Osteocyte (in vitro differentiated cells): ENCODE results near the gene SNX1. TPM values are rescaled to one million over a fixed set of nuclear protein-coding genes. Genes with fewer than 3 reads are reported as not detected.

ENCODE experiments used
- DNase-seq: peaks from one replicate; pipeline ENCODE4 v3.0.0; 2021; ENCODE audit warnings: mixed read lengths; ENCODE audit not compliant: unreplicated experiment; ENCODE audit errors: extremely low spot score
- H3K27ac Mint-ChIP-seq: one replicate; pipeline ENCODE4 v1.8.0; 2021; ENCODE audit warnings: mild to moderate bottlenecking, mixed read lengths; ENCODE audit not compliant: unreplicated experiment
- H3K27me3 Mint-ChIP-seq: one replicate; pipeline ENCODE4 v1.8.0; 2021; ENCODE audit warnings: mixed read lengths; ENCODE audit not compliant: unreplicated experiment
- H3K36me3 Mint-ChIP-seq: one replicate; pipeline ENCODE4 v1.8.0; 2021; ENCODE audit warnings: mixed read lengths; ENCODE audit not compliant: unreplicated experiment
- H3K4me1 Mint-ChIP-seq: one replicate; pipeline ENCODE4 v1.8.0; 2021; ENCODE audit warnings: mixed read lengths; ENCODE audit not compliant: unreplicated experiment
- H3K4me3 Mint-ChIP-seq: one replicate; pipeline ENCODE4 v1.8.0; 2021; ENCODE audit warnings: mild to moderate bottlenecking, moderate library complexity, mixed read lengths; ENCODE audit not compliant: unreplicated experiment
- H3K9me3 Mint-ChIP-seq: one replicate; pipeline ENCODE4 v1.8.0; 2021; ENCODE audit warnings: mixed read lengths; ENCODE audit not compliant: unreplicated experiment
- total RNA-seq: library from RNA; stranded (reverse); gene quantifications from 2 replicates; pipeline ENCODE4 v1.2.1, GENCODE V29; 2021
- TF ChIP-seq, protein P1 (sequence below): fragments of 200-600 bp; sonication (generic); IDR thresholded peaks from 2 replicates; pipeline ENCODE4 v1.5.0; 2021; ENCODE audit warnings: antibody characterized with exemption, mild to moderate bottlenecking, moderate library complexity

Gene SNX1
- total RNA-seq, 1 donor from 2014 or later: 101 TPM

DNA sequence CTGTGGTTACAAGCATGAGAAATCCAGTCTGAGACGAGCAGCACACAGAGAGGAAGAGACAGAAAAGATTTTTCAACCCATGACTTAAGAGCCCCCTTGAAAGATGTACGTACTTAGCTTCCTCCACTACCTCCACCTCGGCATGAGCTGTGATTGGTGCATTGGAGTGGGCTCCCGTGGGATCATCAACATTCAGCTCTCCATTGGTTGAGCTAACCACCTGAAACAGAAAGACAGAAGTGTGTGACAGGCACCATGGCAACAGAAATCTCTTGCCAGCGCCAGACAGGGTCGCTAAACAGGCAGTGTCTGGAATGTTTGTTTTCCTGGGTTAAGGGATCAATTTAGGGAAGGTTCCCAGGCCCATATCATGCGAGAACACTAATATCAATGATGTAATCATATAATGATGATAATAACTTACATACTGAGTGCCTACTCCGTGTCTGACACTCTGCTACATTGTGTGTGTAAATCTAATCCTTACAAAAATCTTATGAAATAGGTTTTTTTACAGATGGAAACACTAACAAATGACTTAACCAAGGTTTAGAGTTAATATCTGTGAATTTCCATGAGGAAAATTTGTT lies 84.5 kb downstream of the SNX1 start:
- Mint-ChIP-seq H3K27ac (no peak overlapping the region), H3K36me3 (peaks cover 14% of the 10 kb centered on the region), H3K4me3 (no peak overlapping the region), H3K9me3 (no peaks in the 10 kb centered on the region), H3K4me1 (no peaks in the 10 kb centered on the region), H3K27me3 (no peaks in the 10 kb centered on the region)
- no peak for DNase-seq
- TF ChIP-seq, protein P1, sequence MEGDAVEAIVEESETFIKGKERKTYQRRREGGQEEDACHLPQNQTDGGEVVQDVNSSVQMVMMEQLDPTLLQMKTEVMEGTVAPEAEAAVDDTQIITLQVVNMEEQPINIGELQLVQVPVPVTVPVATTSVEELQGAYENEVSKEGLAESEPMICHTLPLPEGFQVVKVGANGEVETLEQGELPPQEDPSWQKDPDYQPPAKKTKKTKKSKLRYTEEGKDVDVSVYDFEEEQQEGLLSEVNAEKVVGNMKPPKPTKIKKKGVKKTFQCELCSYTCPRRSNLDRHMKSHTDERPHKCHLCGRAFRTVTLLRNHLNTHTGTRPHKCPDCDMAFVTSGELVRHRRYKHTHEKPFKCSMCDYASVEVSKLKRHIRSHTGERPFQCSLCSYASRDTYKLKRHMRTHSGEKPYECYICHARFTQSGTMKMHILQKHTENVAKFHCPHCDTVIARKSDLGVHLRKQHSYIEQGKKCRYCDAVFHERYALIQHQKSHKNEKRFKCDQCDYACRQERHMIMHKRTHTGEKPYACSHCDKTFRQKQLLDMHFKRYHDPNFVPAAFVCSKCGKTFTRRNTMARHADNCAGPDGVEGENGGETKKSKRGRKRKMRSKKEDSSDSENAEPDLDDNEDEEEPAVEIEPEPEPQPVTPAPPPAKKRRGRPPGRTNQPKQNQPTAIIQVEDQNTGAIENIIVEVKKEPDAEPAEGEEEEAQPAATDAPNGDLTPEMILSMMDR: no peak

- Mint-ChIP-seq H3K36me3 (peaks cover 16% of the 10 kb centered on the region), H3K4me3 (no peak overlapping the region), H3K4me1 (no peaks in the 10 kb centered on the region), H3K27ac (no peak overlapping the region), H3K9me3 (no peaks in the 10 kb centered on the region), H3K27me3 (no peaks in the 10 kb centered on the region)
- TF ChIP-seq, protein P1: no peak
- DNase-seq: no peak
Observed at GRCh38 chr15:64182859-64183370, 87.1 kb downstream of the SNX1 start.

- no peaks in the 10 kb centered on the region for H3K4me1 Mint-ChIP-seq
- TF ChIP-seq, protein P1: no peak
- peaks cover 16% of the 10 kb centered on the region for H3K36me3 Mint-ChIP-seq
- no peak for DNase-seq
- no peak overlapping the region for H3K27ac Mint-ChIP-seq
- no peaks in the 10 kb centered on the region for H3K9me3 Mint-ChIP-seq
- no peaks in the 10 kb centered on the region for H3K27me3 Mint-ChIP-seq
- H3K4me3 Mint-ChIP-seq: no peak overlapping the region
Observed at GRCh38 chr15:64185146-64185911, 89.5 kb downstream of the SNX1 start.

GRCh38 chr15:64187396-64188191 lies 91.8 kb downstream of the SNX1 start:
- Mint-ChIP-seq H3K36me3 (peaks cover 13% of the 10 kb centered on the region), H3K9me3 (no peaks in the 10 kb centered on the region), H3K4me3 (no peak overlapping the region), H3K27ac (no peak overlapping the region), H3K27me3 (no peaks in the 10 kb centered on the region), H3K4me1 (no peaks in the 10 kb centered on the region)
- TF ChIP-seq, protein P1: no peak
- DNase-seq: no peak

Other genes with a start within 250 kb of the SNX1 start
- gene DAPK2, start 49.5 kb upstream of the SNX1 start, total RNA-seq: 17.6 and 17.7 TPM in 2 replicates
- 32.6 and 33.8 TPM in 2 replicates for gene CIAO2A, start 2.1 kb upstream of the SNX1 start, total RNA-seq
- gene SNX22, start 55.7 kb downstream of the SNX1 start, total RNA-seq: 0.24 and 0.31 TPM in 2 replicates
- 698 and 746 TPM in 2 replicates for gene PPIB, start 67.0 kb downstream of the SNX1 start, total RNA-seq